Stimulated activated CD8-positive, alpha-beta memory T cell treated with anti-CD3 and anti-CD28 coated beads, Interleukin-7, amount 100 ng/mL, for 1 hour (primary cell): ENCODE results near the gene FAAH2.
"Not testable (repeated sequence)": the region's sequence is repeated elsewhere in the genome, so short reads cannot be mapped to it uniquely, and the experiment has no call there.

Source experiments
- DNase-seq, 2 donors: peaks; one replicate each; pipeline ENCODE4 v3.0.0-alpha.2; 2020; ENCODE audit warnings: low read depth in 2 of 2

The FAAH2 gene

GRCh38 chrX:57380026-57380796 is 93.7 kb downstream of the FAAH2 start:
- no peak for DNase-seq

- not testable (repeated sequence) for DNase-seq
These were observed 107.7 kb downstream of the FAAH2 start for GRCh38 chrX:57394162-57394561.

DNA sequence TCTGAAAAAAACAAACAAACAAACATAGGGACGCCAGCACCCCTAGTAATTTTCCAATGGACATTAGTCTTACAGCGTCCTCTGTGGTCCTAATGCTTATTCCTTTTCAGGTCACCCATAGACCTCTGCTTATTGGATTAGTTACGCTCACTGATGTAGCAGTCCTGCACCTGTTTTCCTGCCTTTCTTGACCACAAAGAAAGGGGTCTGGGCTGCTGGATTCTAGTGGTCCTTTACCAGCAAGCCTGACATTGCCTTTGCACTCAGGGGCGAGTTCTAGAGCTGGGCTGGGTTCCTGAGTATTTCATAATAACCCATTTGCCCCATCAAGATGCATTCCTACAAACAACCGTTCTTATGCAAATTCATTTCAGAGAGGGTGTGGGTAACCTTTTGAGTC is 116.7 kb downstream of the FAAH2 start:
- DNase-seq, result not testable (repeated sequence)

- DNase-seq, result no peak
These were observed 119.6 kb downstream of the FAAH2 start for GRCh38 chrX:57406149-57406548.

DNA sequence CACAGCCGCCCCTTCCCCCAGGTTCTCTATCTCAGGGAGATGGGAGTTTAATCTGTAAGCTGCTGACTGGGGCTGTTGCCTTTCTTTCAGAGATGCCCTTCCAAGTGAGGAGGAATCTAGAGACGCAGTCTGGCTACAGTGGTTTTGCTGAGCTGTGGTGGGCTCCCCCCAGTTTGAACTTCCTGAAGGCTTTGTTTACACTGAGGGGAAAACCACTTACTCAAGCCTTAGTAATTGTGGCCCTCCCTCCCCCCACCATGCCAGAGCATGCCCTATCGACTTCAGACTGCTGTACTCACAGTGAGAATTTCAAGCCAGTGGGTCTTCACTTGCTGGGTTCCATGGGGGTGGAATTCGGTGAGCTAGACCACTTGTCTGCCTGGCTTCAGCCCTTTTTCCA is 131.3 kb downstream of the FAAH2 start:
- DNase-seq, result no peak

DNA sequence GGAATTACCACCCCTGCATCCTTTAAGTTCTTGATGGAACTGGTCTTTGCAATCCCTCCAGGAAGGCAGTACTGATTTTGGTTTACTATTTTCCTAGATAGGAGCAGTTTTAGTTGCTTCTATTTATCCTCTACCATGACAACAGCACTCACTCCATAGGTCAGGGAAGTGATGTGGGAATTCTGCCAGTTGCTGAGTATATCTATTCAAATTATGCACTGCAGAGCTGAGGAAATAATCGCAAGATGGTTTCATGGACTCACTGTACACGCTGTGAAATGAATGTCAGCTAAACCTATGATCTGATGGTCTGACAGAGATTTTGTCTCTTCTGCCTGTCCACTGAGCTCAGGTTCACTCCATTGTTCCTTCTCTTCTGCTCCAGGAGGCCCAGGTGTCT is 135.8 kb downstream of the FAAH2 start:
- no peak for DNase-seq

GRCh38 chrX:57422790-57423189 is 136.3 kb downstream of the FAAH2 start:
- no peak for DNase-seq

- no peak for DNase-seq
These were observed 158.6 kb downstream of the FAAH2 start for GRCh38 chrX:57445076-57445475.

DNA sequence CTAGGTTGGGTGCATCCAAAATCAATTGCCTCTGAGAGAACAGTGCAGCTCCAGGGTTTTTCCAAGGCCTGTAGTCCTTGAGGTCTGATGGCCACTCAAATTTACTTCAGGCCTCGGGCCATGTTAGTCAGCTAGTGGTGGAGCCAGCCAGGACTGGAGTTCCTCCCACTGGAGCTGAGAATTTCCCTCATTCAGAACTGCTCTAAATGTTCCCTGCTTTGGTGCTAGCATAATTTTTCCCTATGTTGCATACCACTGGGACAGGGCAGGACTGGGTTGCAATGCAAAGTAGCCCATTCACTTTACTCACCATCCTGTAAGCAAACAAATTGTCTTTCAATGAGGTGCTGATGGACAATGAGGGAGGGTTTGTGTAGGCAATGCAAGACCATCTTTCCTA is 159.3 kb downstream of the FAAH2 start:
- no peak for DNase-seq

- DNase-seq, result no peak
These were observed 161.3 kb downstream of the FAAH2 start for GRCh38 chrX:57447856-57448255.

- no peak for DNase-seq
These were observed 165.0 kb downstream of the FAAH2 start for GRCh38 chrX:57451426-57452020.

GRCh38 chrX:57453901-57454300 is 167.4 kb downstream of the FAAH2 start:
- DNase-seq, result no peak

GRCh38 chrX:57481514-57481913 is 195.0 kb downstream of the FAAH2 start:
- DNase-seq, result no peak

DNA sequence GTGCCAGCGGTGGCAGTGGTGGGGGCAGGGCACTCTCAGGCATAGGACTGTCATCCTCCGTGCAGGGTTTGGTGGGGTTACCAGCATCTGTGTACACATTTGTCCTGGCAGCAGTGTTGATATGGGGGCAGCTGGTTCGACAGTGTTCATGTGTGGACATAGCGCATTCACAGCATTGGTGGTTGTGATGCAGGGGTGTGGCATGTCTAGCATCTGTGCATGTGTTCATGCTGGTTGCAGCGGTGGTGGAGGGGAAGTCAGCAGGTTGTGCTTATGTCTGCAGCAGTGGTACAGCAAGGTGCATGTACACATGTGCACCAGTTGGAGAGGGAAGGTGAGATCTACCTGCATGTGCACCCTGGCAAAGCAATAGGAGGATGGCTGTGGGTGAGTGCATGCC is 230.0 kb downstream of the FAAH2 start:
- DNase-seq, result no peak

- DNase-seq, result no peak
These were observed 233.1 kb downstream of the FAAH2 start for GRCh38 chrX:57519578-57520118.

GRCh38 chrX:57528670-57529255 is 242.3 kb downstream of the FAAH2 start:
- DNase-seq, result no peak
